Colonic mucosa (tissue), 4 donors: ENCODE results near the gene STARD5. TPM values are rescaled to one million over a fixed set of nuclear protein-coding genes. Genes with fewer than 3 reads are reported as not detected.

Source experiments
- DNase-seq: peaks from one replicate; pipeline ENCODE4 v3.0.0-alpha.2; 2020
- H3K27ac ChIP-seq: fragments of 200-600 bp; one replicate; pipeline ENCODE4 v1.8.0; 2021
- H3K27me3 ChIP-seq: fragments of 200-600 bp; one replicate; pipeline ENCODE4 v1.8.0; 2021
- H3K36me3 ChIP-seq: fragments of 200-600 bp; one replicate; pipeline ENCODE4 v1.8.0; 2021
- H3K4me1 ChIP-seq: fragments of 200-600 bp; one replicate; pipeline ENCODE4 v1.8.0; 2021; ENCODE audit warnings: mild to moderate bottlenecking
- H3K4me3 ChIP-seq: fragments of 200-600 bp; one replicate; pipeline ENCODE4 v1.8.0; 2021
- H3K9ac ChIP-seq, 2 donors: one replicate each; pipeline ENCODE4 v1.7.0; 2013; ENCODE audit warnings: control low read depth in 2 of 2, low read depth in 2 of 2, low read length in 2 of 2
- H3K9me3 ChIP-seq: fragments of 200-600 bp; one replicate; pipeline ENCODE4 v1.8.0; 2021
- intact Hi-C: fragments of 100-400 bp; cut with DNase I; formaldehyde crosslinking; loops from one replicate; pipeline ENCODE4 v1.14.1; 2022
- total RNA-seq, 2 donors: library from RNA; stranded (reverse); fragmentation: NEBNext Ultra II Directional in 1 of 2; extraction: Animal tissue kit (Norgen Biotek cat#: 25700) in 1 of 2; gene quantifications; one replicate each; pipeline ENCODE4 v1.2.1, GENCODE V29; 2021
- TF ChIP-seq, protein P1 (sequence below): fragments of 200-600 bp; IDR thresholded peaks from one replicate; pipeline ENCODE4 v1.8.0; 2022; ENCODE audit warnings: antibody characterized with exemption, mild to moderate bottlenecking
- donor health status: healthy.
- donor health status: DM: no; HTN: no; CAD: no.
- donor health status: DM: no; HTN: no; CAD: no.

STARD5 gene
- total RNA-seq, 2 donors from 2014 or later: 34.7 to 38.7 TPM

DNA sequence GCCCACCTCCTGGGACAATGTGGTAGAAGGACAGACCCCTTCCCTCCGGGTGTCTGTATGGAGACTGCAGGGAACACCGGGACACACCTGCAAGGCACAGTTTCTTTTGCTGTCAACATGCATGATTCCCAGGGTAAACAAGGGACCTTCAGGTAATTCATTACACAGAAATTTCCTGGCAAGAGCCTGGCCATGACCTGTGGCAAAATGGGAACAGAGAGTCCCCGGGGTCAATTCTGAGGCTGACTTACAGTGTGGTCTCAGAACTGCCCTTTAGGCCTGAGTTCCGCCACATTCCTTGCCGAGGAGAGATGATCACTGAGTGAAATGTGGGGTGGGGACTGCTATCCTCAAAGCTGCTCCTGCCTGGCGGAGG is 6.3 kb downstream of the STARD5 start:
- no peak overlapping the region for H3K27ac ChIP-seq
- H3K36me3 ChIP-seq: peaks cover 3% of the 10 kb centered on the region
- DNase-seq: no peak
- no peaks in the 10 kb centered on the region for H3K27me3 ChIP-seq
- no peak overlapping the region for H3K9ac ChIP-seq
- no peaks in the 10 kb centered on the region for H3K4me1 ChIP-seq
- no peaks in the 10 kb centered on the region for H3K9me3 ChIP-seq
- TF ChIP-seq, protein P1, sequence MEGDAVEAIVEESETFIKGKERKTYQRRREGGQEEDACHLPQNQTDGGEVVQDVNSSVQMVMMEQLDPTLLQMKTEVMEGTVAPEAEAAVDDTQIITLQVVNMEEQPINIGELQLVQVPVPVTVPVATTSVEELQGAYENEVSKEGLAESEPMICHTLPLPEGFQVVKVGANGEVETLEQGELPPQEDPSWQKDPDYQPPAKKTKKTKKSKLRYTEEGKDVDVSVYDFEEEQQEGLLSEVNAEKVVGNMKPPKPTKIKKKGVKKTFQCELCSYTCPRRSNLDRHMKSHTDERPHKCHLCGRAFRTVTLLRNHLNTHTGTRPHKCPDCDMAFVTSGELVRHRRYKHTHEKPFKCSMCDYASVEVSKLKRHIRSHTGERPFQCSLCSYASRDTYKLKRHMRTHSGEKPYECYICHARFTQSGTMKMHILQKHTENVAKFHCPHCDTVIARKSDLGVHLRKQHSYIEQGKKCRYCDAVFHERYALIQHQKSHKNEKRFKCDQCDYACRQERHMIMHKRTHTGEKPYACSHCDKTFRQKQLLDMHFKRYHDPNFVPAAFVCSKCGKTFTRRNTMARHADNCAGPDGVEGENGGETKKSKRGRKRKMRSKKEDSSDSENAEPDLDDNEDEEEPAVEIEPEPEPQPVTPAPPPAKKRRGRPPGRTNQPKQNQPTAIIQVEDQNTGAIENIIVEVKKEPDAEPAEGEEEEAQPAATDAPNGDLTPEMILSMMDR: no peak
- intact Hi-C loops: no loop called here
- H3K4me3 ChIP-seq: no peak overlapping the region

DNA sequence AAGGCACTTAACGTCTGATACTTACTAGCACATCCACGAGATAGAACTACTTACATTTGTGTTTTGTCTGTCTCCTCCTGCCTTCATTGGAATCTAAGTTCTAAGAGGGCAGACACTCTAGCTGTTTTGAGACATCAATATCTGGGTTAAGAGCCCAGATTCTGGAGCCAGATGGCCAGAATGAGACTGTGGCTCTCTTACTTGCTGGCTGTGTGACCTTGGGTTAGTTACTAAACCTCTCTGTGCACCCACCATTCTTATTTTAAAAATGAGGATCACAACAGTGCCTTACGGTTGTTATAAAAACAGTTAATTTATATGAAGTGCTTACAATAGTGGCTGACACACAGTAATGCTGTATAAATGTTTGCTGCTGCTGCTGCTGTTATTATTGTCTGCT is 7.7 kb downstream of the STARD5 start:
- Histone ChIP-seq H3K4me1 (no peaks in the 10 kb centered on the region), H3K36me3 (peaks cover 3% of the 10 kb centered on the region), H3K9ac (no peak overlapping the region), H3K27ac (no peak overlapping the region), H3K4me3 (no peak overlapping the region), H3K27me3 (no peaks in the 10 kb centered on the region), H3K9me3 (no peaks in the 10 kb centered on the region)
- TF ChIP-seq, protein P1: no peak
- intact Hi-C loops: no loop called here
- DNase-seq: no peak

DNA sequence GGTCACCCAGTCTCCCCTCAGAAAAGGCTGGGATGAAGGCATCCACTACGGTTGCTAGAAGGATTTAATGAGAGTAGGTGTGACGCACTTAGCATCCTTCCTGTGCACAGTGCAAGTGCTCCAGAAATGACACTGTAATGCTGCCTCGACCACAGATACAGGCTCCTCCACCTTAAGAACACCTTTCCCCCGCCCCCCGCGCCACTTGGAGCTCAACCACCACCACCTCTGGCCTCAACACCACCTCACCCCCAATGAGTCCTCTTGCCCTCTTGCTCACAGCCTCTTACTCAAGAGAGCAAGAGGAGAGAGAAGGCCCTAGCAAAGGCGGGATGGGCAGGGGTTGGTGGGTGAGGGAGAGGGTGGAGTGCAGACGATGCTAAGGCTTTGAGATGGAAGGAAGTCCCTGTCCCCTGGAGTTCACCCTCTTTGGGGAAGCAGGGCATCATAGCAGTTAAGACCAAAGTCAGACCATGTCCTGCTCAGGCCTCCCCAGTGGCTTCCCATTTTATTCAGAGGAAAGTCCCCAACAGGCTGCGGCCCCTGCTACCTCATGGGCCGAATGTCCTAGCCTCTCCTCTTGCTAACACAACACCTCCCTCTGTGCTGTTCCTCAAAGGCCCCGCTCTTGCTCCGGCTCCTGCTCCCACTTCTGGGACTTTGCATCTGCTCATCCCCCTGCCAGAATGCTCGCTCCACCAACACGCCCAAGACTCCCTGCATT is 8.3 kb downstream of the STARD5 start:
- no peak overlapping the region for H3K9ac ChIP-seq
- no peaks in the 10 kb centered on the region for H3K9me3 ChIP-seq
- no peak overlapping the region for H3K4me3 ChIP-seq
- H3K36me3 ChIP-seq: peaks cover 3% of the 10 kb centered on the region
- H3K27me3 ChIP-seq: no peaks in the 10 kb centered on the region
- H3K27ac ChIP-seq: no peak overlapping the region
- TF ChIP-seq, protein P1: no peak
- DNase-seq: no peak
- intact Hi-C loops: no loop called here
- H3K4me1 ChIP-seq: no peaks in the 10 kb centered on the region

DNA sequence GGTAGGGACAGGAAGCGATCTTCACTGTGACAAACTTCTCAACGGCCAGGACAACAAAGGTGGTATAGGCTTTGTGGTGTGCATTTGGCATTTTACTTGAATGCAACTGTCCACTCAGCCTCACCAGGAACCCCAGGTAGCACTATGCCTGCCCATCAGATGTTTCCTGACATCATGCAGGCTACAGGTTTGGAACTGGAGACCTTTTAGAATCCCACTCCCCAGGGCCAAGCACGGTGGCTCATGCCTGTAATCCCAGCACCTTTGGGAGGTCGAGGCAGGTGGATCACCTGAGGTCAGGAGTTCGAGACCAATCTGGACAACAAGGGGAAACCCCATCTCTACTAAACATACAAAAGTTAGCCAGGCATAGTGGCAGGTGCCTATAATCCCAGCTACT is 9.6 kb downstream of the STARD5 start:
- Histone ChIP-seq H3K4me1 (no peaks in the 10 kb centered on the region), H3K4me3 (no peak overlapping the region), H3K27me3 (no peaks in the 10 kb centered on the region), H3K9me3 (no peaks in the 10 kb centered on the region), H3K9ac (no peak overlapping the region), H3K36me3 (peaks cover 3% of the 10 kb centered on the region), H3K27ac (no peak overlapping the region)
- TF ChIP-seq, protein P1: no peak
- DNase-seq: no peak
- intact Hi-C loops: no loop called here

DNA sequence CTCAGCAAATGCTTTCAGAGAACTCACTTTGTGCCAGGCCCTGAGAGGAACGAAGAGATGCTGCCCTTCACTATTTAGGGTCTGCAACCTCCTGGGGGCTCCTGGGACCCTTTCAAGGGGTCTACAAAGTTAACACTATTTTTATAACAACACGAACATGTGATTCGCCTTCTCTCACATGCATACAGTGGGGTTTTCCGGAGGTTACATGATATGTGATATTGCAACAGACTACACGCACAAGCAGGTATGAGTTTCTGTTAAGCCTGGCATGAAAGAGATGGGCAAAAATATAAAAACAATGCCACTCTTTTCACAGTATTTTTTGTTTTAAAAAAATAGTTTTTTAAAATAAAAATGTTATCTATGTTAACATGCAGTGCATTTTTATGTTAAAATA is 10.3 kb downstream of the STARD5 start:
- Histone ChIP-seq H3K4me3 (no peak overlapping the region), H3K27ac (no peak overlapping the region), H3K36me3 (peaks cover under 1% of the 10 kb centered on the region), H3K27me3 (no peaks in the 10 kb centered on the region), H3K4me1 (no peaks in the 10 kb centered on the region), H3K9me3 (no peaks in the 10 kb centered on the region), H3K9ac (no peak overlapping the region)
- TF ChIP-seq, protein P1: no peak
- no peak for DNase-seq
- intact Hi-C loops: no loop called here
